Stimulated activated CD8-positive, alpha-beta memory T cell treated with anti-CD3 and anti-CD28 coated beads, Interleukin-12 subunit alpha, Interleukin-12 subunit beta, amount 100 ng/mL, for 24 hours (primary cell): ENCODE measurements around the gene SMG5.
A peak's percentile ranks its signal among the peaks of the same experiment; 100 is the strongest.
"Not testable (repeated sequence)": the region's sequence is repeated elsewhere in the genome, so short reads cannot be mapped to it uniquely, and the experiment has no call there.

Experiments used
- DNase-seq: peaks from one replicate; pipeline ENCODE4 v3.0.0-alpha.2; 2020; ENCODE audit errors: extremely low read depth

Gene SMG5, protein sequence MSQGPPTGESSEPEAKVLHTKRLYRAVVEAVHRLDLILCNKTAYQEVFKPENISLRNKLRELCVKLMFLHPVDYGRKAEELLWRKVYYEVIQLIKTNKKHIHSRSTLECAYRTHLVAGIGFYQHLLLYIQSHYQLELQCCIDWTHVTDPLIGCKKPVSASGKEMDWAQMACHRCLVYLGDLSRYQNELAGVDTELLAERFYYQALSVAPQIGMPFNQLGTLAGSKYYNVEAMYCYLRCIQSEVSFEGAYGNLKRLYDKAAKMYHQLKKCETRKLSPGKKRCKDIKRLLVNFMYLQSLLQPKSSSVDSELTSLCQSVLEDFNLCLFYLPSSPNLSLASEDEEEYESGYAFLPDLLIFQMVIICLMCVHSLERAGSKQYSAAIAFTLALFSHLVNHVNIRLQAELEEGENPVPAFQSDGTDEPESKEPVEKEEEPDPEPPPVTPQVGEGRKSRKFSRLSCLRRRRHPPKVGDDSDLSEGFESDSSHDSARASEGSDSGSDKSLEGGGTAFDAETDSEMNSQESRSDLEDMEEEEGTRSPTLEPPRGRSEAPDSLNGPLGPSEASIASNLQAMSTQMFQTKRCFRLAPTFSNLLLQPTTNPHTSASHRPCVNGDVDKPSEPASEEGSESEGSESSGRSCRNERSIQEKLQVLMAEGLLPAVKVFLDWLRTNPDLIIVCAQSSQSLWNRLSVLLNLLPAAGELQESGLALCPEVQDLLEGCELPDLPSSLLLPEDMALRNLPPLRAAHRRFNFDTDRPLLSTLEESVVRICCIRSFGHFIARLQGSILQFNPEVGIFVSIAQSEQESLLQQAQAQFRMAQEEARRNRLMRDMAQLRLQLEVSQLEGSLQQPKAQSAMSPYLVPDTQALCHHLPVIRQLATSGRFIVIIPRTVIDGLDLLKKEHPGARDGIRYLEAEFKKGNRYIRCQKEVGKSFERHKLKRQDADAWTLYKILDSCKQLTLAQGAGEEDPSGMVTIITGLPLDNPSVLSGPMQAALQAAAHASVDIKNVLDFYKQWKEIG

DNA sequence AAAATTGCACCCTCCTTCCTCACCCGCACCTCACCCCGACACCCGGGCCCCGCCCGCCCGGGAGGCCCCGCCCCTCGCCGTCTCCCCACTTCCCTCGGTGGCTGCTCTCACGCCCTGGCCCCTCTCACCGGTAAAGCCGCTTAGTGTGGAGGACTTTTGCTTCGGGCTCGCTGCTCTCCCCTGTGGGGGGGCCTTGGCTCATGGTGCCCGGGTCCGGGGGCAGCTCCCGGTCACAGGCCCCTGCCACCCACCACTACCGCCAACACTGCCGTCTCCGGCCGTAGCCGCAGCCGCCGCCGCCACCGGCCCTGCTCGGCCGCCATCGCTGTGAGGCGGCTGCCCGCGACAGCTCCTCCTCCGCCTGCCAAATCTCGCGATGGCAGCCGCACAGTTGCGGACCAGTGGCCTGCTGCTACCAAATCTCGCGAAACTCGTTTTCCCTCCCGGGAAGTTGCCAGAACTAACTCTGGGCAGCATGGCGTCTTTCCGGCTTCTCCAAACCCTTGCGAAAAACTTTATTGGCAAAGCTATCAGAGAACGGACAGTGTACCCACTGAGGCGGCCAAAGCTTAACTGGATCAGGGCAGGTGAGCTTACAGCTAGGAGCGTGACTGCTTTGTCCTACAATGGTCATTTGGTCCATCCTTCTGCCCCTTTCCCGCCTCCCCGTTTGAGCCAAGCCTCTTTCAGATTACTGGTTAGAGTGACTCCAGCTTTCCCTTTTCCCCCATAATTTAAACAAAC, at the start of gene SMG5:
TSS of gene SMG5 (minus strand) at position 347 of the 744 bp plus-strand sequence. CDS start at position 202, 145 bp downstream.
- peak; percentile 88 for DNase-seq

DNA sequence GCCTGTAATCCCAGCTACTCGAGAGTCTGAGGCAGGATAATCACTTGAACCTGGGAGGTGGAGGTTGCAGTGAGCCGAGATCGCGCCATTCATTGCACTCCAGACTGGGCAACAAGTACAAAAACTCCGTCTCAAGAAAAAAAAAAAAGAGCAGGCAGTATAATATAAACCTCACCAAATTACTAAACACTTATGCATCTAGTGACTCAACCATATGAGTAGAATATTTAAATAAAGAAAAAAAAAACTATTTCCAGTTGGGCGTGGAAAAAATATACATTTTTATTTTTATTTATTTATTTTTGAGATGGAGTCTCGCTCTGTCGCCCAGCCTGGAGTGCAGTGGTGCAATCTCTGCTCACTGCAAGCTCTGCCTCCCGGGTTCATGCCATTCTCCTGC, 40.6 kb upstream of the SMG5 start:
- not testable (repeated sequence) for DNase-seq

DNA sequence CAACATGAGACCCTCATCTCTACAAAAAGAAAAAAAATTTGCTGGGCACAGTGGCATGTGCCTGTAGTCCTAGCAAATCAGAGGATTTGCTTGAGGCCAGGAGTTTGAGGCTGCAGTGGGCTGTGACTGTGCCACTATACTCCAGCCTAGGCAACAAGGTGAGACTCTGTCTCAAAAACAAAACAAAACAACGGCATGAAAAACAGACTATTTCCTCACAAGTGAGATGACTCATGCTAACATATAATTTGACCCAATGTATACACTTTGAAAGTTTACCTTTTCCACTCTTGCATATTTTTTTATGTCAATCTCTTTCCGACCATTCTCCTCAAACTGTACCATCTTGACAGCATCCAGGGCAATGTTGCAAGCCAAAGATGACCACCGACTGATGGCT, 37.9 kb upstream of the SMG5 start:
- DNase-seq: no peak

DNA sequence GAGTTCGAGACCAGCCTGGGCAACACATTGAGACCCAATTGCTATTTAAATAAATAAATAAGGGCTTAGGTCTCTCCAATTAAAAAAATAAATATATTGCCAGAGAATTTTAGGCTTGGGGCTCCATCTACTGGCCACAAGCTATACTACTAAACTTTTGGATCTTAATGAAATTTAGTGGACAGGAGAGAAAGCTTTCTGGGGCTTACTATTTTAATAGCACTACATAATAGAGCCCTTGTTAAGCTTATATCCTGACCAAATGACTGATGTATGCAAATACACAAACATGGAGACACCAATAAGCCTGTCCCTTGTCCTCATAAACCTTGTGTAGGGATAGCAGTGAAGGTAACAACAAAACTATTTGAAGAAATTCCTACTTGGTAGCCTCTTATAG, 37.0 kb upstream of the SMG5 start:
- DNase-seq: no peak

DNA sequence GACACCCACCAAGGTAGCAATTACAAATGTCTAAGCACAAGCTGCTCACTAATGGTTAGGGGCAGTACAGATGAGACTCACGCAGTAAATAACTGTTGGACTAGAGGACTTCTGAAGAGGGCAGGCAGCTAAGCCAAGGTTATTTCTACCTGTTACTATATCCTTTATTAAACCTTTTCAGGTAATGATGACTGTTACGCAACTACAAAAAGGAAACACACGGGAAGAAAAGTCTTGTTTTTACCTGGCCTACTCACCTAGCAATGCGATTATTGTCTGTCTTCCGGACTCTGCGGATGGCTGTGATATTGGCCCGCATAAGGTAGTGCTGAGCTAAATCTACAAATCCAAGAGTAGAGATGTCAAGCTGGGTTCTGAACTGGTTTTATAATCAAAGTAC, 34.3 kb upstream of the SMG5 start:
- DNase-seq: no peak

DNA sequence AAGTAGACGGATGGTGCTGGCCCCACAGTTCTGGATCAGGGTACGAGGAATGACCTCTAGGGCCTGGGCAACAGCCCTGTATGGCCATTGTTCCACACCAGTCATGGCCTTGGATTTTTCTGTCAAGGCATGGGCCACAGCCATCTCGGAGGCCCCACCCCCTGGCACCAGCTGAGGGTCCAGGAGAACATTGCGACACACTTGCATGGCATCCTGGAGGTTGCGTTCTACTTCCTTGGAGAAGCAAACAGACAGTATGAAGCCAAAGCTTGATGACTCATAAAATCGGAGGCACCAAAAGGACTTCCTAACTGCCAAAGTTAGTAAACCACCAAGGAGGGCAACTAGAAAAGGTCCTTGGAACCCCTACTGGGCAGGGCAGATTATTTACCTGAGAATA, 28.3 kb upstream of the SMG5 start:
- no peak for DNase-seq

DNA sequence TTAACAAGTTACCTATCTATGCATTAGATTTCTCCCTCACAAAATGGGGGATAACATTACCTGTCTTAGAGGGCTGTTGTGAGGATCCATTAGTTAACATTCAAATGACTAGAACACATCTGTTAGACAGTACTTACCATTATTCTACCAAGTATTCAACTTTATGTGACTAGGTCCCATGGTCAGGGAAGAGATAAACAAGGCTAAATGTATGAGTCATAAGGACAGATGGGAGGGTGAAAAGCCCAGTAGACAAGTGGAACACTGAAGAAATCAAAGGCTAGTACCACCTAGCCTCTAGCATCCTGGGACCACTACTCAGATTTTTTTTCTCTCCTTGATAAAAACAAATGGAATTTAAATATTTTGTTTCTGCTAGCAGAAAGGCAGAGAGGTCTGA, 25.5 kb upstream of the SMG5 start:
- no peak for DNase-seq

DNA sequence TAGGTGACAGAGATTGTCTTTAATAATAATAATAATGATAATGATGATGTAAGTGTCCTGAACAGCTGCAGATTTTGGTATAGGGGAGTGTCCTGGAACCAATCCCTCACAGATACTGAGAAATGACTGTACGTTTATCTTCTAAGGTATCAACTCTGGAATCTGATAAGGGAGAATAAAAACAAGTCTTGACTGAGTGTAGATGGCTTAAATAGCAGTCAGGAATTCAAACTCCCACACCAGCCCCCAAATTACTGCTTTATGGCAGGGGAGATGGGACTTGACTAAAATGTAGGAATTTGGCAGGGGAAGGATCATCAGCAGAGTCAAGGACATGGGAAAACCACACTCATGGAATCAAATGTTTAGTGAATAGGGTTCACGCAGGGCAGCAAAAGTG, 22.6 kb upstream of the SMG5 start:
- no peak for DNase-seq

DNA sequence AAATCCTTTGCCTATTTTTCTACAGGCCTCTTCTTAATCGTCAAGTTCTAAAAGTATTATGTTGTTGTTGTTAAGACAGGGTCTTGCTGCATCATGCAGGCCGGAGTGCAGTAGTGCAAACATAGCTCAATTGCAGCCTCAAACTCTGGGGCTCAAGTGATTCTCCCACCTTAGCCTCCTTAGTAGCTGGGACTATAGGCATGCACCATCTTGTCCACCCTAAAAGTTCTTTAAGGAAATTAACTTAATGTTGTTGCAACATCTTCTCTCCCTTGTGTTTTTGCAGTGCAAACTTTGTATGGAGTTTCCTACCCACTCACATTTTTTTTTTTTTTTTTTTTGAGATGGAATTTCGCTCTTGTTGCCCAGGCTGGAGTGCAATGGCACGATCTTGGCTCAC, 20.6 kb upstream of the SMG5 start:
- no peak for DNase-seq

DNA sequence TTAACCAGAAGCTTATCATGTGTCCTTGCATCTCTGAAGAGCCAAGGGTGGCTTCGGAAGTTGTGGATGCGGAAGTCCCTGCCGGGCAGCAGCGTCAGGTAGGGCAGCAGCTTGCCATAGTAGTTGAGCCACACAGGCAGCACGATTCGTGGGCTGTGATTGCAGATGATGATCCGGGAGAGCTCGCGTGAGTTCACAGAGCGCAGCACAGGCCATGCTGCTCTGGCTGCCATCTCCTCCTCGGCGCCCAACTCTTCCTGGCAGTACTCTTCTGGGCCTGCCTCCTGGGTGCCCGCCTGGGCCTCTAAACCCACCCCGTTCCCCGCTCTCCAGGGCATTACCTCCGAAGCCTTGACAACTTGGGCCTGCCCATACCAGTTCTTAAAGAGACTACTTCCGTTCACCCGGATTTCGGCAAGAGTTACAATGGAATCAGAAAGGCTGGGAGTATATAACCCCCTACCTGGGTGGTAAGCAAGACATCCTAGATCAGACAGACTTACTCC, 16.3 kb upstream of the SMG5 start, which contains the start of gene VHLL:
TSS of gene VHLL (minus strand) at position 456 of the 506 bp plus-strand sequence. CDS start at position 338, 118 bp downstream.
- DNase-seq: no peak

DNA sequence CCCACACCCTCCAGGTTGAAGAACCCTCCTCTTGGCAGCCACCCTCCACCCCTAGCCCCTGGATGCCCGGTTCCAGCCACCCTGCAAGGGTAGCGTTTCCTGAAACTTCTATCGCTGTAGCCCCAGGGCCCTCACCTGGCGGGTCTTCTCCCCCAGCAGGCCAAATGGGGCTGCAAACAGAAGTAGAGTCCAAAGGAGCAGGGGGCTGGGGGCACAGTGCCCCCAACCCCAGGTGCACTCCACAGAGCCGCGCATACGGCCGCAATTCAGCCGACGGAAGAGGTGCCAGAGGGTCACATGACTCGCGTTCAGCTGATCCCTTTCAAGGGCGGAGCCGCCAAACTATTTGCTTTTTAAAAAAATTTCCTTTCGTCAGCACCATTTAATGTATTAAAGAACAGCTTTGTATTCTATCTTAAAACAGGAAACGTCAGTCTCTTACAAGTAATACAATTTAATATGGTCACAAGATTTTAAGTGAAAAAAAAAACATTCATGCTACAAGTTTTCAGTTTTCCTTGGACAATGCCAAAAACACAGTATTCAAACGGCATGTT, 12.8 kb upstream of the SMG5 start, which contains the start of gene GLMP:
TSS of gene GLMP (minus strand) at position 289 of the 557 bp plus-strand sequence. CDS start at position 255, 34 bp downstream.
- DNase-seq: no peak

DNA sequence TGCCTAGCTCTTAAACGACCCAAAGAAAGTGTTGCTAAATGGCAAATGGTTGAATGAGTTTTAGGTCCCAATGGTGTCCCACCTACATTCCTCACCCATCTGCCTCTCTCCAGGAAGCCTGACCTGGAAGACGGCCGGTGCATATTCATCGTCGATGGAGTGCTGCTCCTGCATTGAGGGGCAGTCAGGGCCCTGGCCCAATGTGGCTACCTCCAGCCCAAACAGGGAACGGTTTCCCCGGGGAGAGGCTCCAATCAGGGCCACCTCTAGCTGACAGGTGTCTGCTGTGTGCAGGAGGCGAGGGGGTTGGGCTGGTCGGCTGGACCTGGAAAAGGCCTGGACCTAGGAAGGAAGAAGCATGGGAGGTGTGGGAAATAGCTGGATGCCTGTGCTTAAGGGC, 11.3 kb upstream of the SMG5 start:
- no peak for DNase-seq

DNA sequence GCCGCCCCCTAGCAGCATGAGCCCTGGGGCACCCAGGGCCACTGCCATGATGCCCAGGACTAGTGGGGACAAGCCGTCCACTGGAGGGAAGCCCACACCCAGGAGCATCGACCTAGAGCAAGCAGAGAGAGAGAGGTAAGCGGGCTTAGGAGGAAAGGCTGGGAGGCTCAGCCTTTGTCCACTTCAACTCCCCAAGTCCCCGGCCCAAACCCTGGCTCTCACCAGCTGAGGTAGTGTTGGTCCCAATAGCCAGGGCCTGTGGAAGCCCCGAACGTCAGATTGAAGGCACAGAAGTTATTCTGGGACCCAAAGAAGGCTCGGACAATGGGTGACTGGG, 10.4 kb upstream of the SMG5 start:
- DNase-seq: no peak

DNA sequence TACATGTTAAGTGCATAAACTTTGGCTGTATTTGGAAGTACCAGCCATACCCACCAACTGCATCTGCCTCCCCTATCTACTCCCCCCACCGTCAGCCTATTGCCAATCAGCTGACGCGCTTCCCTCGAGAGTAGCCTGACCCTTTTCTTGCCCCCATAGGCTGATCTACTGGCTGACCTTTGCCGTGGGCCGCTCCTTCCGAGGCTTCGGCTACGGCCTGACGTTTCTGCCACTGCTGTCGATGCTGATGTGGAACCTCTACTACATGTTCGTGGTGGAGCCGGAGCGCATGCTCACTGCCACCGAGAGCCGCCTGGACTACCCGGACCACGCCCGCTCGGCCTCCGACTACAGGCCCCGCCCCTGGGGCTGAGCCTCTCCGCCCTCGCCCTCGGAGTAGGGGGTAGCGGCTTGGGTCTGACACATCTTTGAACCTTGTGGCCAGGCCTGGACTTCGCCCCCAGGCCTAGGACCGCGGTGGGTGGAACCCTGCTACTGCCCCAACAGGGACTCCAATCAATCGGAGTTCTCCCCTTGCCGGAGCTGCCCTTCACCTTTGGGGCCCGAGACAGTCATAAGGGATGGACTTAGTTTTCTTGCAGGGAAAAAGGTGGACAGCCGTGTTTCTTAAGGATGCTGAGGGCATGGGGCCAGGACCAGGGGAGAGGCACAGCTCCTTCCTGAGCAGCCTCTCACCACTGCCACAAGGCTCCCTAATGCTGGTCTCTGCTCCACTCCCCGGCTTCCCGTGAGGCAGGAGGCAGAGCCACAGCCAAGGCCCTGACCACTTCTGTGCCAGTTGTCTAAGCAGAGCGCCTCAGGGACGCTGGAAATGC, 8.8 kb upstream of the SMG5 start:
- DNase-seq: no peak

DNA sequence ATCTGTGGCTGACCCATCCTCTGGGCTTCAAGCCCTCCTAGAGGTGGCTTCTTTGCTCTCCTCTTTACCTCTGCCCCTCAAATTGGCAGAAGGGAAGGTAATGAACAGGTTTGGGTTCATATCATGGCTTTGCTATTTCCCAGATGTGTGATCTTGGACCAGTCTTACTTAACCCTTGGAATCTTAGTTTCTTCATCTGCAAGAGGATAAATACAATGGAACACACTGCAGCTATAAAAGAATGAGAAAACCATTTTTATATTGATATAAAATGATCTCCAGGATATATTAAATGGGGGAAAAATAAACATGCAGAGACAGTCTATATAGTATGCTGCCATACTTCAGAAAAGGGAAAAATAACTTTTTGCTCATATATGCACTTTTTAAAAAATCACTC, 7.2 kb upstream of the SMG5 start:
- DNase-seq: no peak

DNA sequence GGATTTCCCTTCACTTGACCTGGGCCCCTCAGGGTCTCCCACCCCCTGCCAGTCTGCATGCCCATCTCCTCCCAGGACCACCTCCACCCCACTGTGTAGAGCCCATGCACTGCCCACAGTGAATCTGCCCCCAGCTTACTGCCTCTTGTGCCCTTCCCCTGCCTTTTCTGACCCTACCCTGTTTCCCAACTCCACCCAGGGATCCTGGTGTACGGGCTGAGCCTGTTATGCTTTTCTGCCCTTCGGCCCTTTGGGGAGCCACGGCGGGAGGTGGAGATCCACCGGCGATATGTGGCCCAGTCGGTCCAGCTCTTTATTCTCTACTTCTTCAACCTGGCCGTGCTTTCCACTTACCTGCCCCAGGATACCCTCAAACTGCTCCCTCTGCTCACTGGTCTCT, 3.4 kb upstream of the SMG5 start:
- no peak for DNase-seq

DNA sequence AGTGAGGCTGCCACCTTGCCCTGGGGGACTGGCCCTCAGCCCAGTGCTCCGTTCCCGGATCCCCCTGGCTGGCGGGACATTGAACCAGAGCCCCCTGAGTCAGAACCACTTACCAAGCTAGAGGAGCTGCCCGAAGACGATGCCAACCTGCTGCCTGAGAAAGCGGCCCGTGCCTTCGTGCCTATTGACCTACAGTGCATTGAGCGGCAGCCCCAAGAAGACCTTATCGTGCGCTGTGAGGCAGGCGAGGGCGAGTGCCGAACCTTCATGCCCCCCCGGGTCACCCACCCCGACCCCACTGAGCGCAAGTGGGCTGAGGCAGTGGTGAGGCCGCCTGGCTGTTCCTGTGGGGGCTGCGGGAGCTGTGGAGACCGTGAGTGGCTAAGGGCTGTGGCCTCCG, 2.8 kb upstream of the SMG5 start:
- DNase-seq: no peak

DNA sequence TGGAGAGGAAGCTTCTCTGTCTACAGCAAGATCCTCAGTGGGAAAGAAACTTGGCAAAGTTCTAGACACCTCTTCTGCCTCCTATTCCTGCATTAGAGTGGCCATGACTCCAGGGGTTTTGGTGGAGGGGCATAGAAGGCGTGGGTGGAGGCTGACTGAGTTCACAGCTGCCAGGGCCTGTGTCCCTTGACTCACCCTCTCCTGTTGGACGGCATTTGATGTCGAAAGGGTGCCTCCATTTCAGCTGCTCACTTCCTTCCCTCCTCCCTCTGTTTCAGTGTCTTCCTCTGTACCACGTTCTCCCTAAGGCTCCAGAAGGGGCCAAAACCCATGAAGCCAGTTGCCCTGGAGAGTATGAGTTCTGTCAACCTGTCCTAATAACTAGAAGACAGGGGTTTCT, 2.1 kb upstream of the SMG5 start:
- no peak for DNase-seq

DNA sequence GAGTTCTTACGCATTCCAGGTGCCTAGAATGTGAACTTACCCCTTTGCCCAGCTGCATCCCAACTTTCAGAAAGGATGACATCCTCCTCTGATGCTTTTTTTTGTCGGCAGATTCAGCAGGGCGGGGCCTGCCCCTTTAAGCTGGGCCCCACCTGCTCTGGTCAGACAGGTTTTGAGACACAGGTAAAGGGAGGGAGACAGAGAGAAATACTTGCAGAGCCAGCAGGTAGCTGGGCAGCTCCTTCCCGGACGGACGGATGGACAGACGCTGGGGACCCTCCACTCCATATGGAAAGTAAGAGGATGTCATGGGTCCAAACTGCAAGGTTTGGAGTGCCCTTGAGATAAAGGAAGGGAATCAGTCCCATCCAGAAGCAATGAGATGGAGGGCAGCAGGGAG, 1.5 kb upstream of the SMG5 start, which contains the start of gene TMEM79:
TSS of gene TMEM79 (plus strand) at position 214 of the 400 bp plus-strand sequence. CDS start 902 bp downstream, outside the sequence.
- no peak for DNase-seq

DNA sequence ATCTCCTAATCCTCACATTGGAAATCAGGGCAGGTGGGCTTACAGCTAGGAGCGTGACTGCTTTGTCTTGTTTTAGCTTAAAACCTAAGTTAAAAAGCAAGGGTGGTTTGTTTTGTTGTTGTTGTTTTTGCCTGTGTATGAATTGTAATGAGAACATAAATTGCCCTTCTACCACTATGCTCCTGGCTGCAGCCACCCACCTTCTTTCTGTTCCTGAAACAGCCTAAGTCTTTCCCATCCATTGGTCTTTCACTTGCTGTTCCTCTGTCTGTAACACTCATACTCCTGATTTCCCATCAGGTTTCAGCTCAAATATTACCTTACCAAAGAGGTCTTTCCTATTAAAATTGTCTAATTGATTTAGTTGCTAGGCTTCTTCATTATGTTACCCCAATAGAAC, 896 bp upstream of the SMG5 start:
- DNase-seq: no peak
